ENCODE data around the gene GRIK2. TPM values are rescaled to one million over a fixed set of nuclear protein-coding genes. Genes with fewer than 3 reads are reported as not detected.

Gene GRIK2
- total RNA-seq, 4 donors from 2014 or later = 0.46 to 3.7 (median 1.8) TPM

DNA sequence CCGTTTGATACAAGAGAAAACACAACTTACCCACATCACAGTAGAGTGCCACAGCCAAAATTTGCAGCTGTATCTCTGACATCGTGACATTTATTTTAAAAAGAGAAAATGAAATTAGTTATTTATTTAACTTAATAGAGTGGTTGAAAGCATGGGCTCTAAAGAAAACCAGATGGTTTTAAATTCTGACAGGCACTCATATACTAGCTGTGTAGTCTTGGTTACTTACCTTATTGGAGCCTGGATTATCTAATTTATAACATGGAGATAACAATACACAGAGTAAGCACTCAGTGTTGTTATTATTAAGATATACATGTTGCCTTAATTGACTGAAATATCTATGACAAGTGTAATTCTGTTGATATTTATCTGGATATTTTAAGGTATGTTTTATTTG, 334.9 kb downstream of the GRIK2 start:
- no peak overlapping the region for H3K4me3 ChIP-seq
- H3K36me3 ChIP-seq = no peaks in the 10 kb centered on the region
- no peak overlapping the region for H3K27ac ChIP-seq (replicated peaks in 1 of 4)
- WGBS = 59% methylated on average over 2 of the region's 2 CpGs
- intact Hi-C loops (cut with DNase I) = no loop called here
- no peak for DNase-seq (ENCODE audit: extremely low spot score)
- peaks cover 0 to 2% (median under 1%) of the 10 kb centered on the region in 4 donors for H3K4me1 ChIP-seq
- TF ChIP-seq POLR2A (IDR thresholded peaks at IDR 0.05; ENCODE audit: low read depth) (no peak), EP300 (IDR thresholded peaks at IDR 0.05) (no peak), POLR2AphosphoS5 (IDR thresholded peaks at IDR 0.05) (no peak)
- TF ChIP-seq, protein P1, sequence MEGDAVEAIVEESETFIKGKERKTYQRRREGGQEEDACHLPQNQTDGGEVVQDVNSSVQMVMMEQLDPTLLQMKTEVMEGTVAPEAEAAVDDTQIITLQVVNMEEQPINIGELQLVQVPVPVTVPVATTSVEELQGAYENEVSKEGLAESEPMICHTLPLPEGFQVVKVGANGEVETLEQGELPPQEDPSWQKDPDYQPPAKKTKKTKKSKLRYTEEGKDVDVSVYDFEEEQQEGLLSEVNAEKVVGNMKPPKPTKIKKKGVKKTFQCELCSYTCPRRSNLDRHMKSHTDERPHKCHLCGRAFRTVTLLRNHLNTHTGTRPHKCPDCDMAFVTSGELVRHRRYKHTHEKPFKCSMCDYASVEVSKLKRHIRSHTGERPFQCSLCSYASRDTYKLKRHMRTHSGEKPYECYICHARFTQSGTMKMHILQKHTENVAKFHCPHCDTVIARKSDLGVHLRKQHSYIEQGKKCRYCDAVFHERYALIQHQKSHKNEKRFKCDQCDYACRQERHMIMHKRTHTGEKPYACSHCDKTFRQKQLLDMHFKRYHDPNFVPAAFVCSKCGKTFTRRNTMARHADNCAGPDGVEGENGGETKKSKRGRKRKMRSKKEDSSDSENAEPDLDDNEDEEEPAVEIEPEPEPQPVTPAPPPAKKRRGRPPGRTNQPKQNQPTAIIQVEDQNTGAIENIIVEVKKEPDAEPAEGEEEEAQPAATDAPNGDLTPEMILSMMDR (IDR thresholded peaks at IDR 0.05) = no peak
- no peaks in the 10 kb centered on the region for H3K9me3 ChIP-seq
- H3K27me3 ChIP-seq = no peaks in the 10 kb centered on the region

DNA sequence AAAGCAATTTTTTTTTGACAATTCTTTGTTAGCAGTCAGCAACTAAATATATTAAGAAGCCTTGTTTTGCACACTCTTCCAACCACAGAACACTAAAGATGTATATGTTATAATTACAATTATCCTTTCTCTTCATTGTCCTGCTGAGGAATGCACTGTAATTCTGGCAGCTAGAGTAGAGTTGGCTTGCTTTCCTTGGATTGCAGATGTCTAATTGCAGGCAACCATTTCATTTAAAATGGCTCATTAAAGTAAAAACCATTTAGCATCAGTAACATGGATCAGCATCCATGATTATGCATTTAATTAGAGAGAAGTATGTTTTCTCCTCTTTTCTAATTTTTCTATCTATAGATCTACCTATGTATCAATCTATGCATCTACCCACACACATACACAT, 335.4 kb downstream of the GRIK2 start:
- Histone ChIP-seq H3K36me3 (no peaks in the 10 kb centered on the region), H3K4me3 (no peak overlapping the region), H3K27ac (replicated peaks in 1 of 4) (no peak overlapping the region), H3K4me1 (no peaks in the 10 kb centered on the region), H3K9me3 (no peaks in the 10 kb centered on the region), H3K27me3 (no peaks in the 10 kb centered on the region)
- TF ChIP-seq POLR2A (IDR thresholded peaks at IDR 0.05; ENCODE audit: low read depth) (no peak), POLR2AphosphoS5 (IDR thresholded peaks at IDR 0.05) (no peak), EP300 (IDR thresholded peaks at IDR 0.05) (no peak)
- TF ChIP-seq, protein P1 (IDR thresholded peaks at IDR 0.05) = no peak
- DNase-seq (ENCODE audit: extremely low spot score) = no peak
- intact Hi-C loops (cut with DNase I) = no loop called here

DNA sequence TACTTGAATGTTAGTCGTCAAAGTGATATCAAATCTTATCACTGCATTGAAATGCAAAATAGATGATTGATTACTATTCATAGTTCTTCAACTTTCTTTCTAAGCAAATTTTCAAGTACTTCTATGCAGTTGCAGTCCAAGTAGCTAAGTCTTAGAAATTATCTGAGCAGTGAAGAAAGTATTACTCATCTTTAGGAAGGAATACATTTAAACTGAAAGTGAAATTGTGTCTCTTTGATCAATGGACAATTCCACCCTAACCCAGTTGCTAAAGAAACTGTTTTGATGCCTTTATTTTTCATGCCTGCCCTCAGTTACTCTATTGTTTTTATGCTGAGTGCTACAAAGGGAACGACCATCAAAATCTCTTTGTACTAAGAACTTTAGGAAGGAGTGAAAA, 337.4 kb downstream of the GRIK2 start:
- intact Hi-C loops (cut with DNase I) = no loop called here
- Histone ChIP-seq H3K27ac (replicated peaks in 1 of 4) (no peak overlapping the region), H3K4me3 (no peak overlapping the region), H3K9me3 (no peaks in the 10 kb centered on the region), H3K36me3 (no peaks in the 10 kb centered on the region), H3K27me3 (no peaks in the 10 kb centered on the region), H3K4me1 (no peaks in the 10 kb centered on the region)
- 61% methylated on average over 2 of the region's 2 CpGs for WGBS
- TF ChIP-seq EP300 (IDR thresholded peaks at IDR 0.05) = no peak
- no peak for TF ChIP-seq POLR2A (IDR thresholded peaks at IDR 0.05; ENCODE audit: low read depth)
- TF ChIP-seq POLR2AphosphoS5 (IDR thresholded peaks at IDR 0.05) = no peak
- TF ChIP-seq, protein P1 (IDR thresholded peaks at IDR 0.05) = no peak
- DNase-seq (ENCODE audit: extremely low spot score) = no peak

DNA sequence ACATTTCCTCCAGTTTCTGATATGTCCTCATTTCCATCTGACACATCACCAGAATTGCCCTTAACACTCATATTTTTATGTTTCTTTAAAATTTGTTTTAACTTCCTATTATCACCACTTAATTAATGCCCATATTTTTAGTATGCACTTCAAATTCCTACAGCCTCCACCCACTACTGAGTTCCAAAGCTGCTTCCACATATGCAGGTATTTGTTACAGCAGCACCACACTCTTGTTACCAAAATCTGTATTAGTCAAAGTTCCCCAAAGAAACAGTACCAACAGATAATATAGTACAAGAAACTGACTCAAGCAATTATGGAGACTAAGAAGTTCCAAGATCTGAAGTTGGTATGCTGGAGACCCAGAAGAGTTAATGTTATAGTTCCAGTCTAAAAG, 340.4 kb downstream of the GRIK2 start:
- H3K27ac ChIP-seq (replicated peaks in 1 of 4) = no peak overlapping the region
- no peaks in the 10 kb centered on the region for H3K36me3 ChIP-seq
- no peaks in the 10 kb centered on the region for H3K4me1 ChIP-seq
- TF ChIP-seq EP300 (IDR thresholded peaks at IDR 0.05) (no peak), POLR2A (IDR thresholded peaks at IDR 0.05; ENCODE audit: low read depth) (no peak), POLR2AphosphoS5 (IDR thresholded peaks at IDR 0.05) (no peak)
- TF ChIP-seq, protein P1 (IDR thresholded peaks at IDR 0.05) = no peak
- no peak overlapping the region for H3K4me3 ChIP-seq
- H3K9me3 ChIP-seq = no peaks in the 10 kb centered on the region
- intact Hi-C loops (cut with DNase I) = no loop called here
- no peak for DNase-seq (ENCODE audit: extremely low spot score)
- H3K27me3 ChIP-seq = no peaks in the 10 kb centered on the region

DNA sequence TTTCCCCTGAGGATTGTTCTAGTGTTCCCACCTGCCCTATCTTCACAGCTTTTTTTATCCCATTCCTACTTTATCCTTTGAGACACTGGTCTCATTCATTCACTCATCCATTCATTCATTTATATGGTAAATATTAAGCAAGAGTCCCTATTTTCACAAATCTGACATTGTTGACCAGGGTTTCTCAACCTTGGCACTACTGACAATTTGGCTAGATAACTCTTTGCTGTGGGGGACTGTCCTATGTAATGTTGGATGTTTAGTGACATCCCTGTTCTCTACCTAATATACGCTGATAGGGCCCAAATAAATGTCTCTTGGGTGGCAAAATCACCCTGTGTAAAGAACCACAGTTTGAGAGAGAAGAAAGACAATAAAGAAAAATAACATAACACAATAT, 345.0 kb downstream of the GRIK2 start:
- no peak overlapping the region for H3K4me3 ChIP-seq
- H3K27ac ChIP-seq (replicated peaks in 1 of 4) = no peak overlapping the region
- 93% methylated on average over 1 of the region's 1 CpG for WGBS
- TF ChIP-seq, protein P1 (IDR thresholded peaks at IDR 0.05) = no peak
- TF ChIP-seq EP300 (IDR thresholded peaks at IDR 0.05) (no peak), POLR2A (IDR thresholded peaks at IDR 0.05; ENCODE audit: low read depth) (no peak), POLR2AphosphoS5 (IDR thresholded peaks at IDR 0.05) (no peak)
- peaks cover 0 to 6% (median 0%) of the 10 kb centered on the region in 4 donors for H3K4me1 ChIP-seq
- intact Hi-C loops (cut with DNase I) = no loop called here
- no peak for DNase-seq (ENCODE audit: extremely low spot score)
- H3K27me3 ChIP-seq = no peaks in the 10 kb centered on the region
- no peaks in the 10 kb centered on the region for H3K36me3 ChIP-seq
- no peaks in the 10 kb centered on the region for H3K9me3 ChIP-seq

All from esophagus muscularis mucosa (tissue), 4 donors.